DND-41 (cell line): Measurements from ENCODE around the gene OPCML.

Source experiments
- CTCF ChIP-seq: IDR thresholded peaks from 2 replicates; pipeline ENCODE4 v1.5.1; 2012; ENCODE audit warnings: borderline replicate concordance, low read length, moderate library complexity, mild to moderate bottlenecking; ENCODE audit not compliant: poor library complexity, severe bottlenecking; ENCODE audit errors: extremely low read depth
- EZH2 ChIP-seq: IDR thresholded peaks from 3 replicates; pipeline ENCODE4 v1.6.1; 2012; ENCODE audit warnings: borderline replicate concordance, low read depth, mild to moderate bottlenecking, moderate library complexity, low read length, inconsistent platforms; ENCODE audit not compliant: severe bottlenecking

- TF ChIP-seq CTCF = no peak
- no peak for TF ChIP-seq EZH2
Measured at GRCh38 chr11:133547808-133548494, 15.7 kb upstream of the OPCML start.
